MCF 10A (cell line): Measurements from ENCODE around the gene TAF3. TPM values are rescaled to one million over a fixed set of nuclear protein-coding genes. Genes with fewer than 3 reads are reported as not detected.

ENCODE experiments used
- BruUV-seq: library from RNA; stranded (reverse); fragments of 400-500 nt; replicated peaks from 2 replicates; lab custom pipeline; 2021; lab: Mats Ljungman, UMichigan
- CTCF ChIA-PET: fragments of 300-600 bp; sonication (Branson Sonifier 250); formaldehyde crosslinking; extraction: SDS; loops from one replicate; lab custom pipeline; 2021; ENCODE audit warnings: antibody characterized with exemption, inconsistent platforms; lab: Yijun Ruan, JAX
- POLR2A ChIA-PET: fragments of 300-600, 350-650 bp; sonication (Branson Sonifier 250); formaldehyde crosslinking; extraction: SDS; loops from one replicate; lab custom pipeline; 2020; ENCODE audit warnings: antibody characterized with exemption, inconsistent platforms; lab: Yijun Ruan, JAX
- DNase-seq: peaks from one replicate; pipeline ENCODE4 v3.0.0-alpha.2; 2018; ENCODE audit not compliant: unreplicated experiment
- H3K27ac Mint-ChIP-seq: one replicate; pipeline ENCODE4 v1.8.0; 2022; ENCODE audit warnings: mild to moderate bottlenecking, low read depth, mixed read lengths; ENCODE audit not compliant: unreplicated experiment
- H3K27me3 Mint-ChIP-seq: one replicate; pipeline ENCODE4 v1.8.0; 2022; ENCODE audit warnings: mixed read lengths; ENCODE audit not compliant: insufficient read depth, unreplicated experiment
- H3K36me3 Mint-ChIP-seq: one replicate; pipeline ENCODE4 v1.8.0; 2022; ENCODE audit warnings: mild to moderate bottlenecking, moderate library complexity, mixed read lengths; ENCODE audit not compliant: insufficient read depth, unreplicated experiment
- H3K4me1 Mint-ChIP-seq: one replicate; pipeline ENCODE4 v1.8.0; 2022; ENCODE audit warnings: mixed read lengths; ENCODE audit not compliant: insufficient read depth, unreplicated experiment
- H3K4me3 Mint-ChIP-seq: one replicate; pipeline ENCODE4 v1.8.0; 2022; ENCODE audit warnings: mild to moderate bottlenecking, moderate library complexity, mixed read lengths; ENCODE audit not compliant: unreplicated experiment
- H3K9me3 Mint-ChIP-seq: one replicate; pipeline ENCODE4 v1.8.0; 2022; ENCODE audit warnings: mixed read lengths; ENCODE audit not compliant: unreplicated experiment
- CTCF ChIP-seq: fragments of 200-600 bp; IDR thresholded peaks from one replicate; pipeline ENCODE4 v1.8.0; 2022; ENCODE audit warnings: antibody characterized with exemption, mild to moderate bottlenecking; ENCODE audit not compliant: unreplicated experiment
- intact Hi-C: fragments of 100-400 bp; cut with micrococcal nuclease; formaldehyde crosslinking; loops from 2 replicates; pipeline ENCODE4 v1.14.1; 2022
- total RNA-seq: library from RNA; stranded (reverse); gene quantifications from 2 replicates; pipeline ENCODE4 v1.2.3, GENCODE V29; 2022

Gene TAF3
- total RNA-seq, 1 experiment from 2014 or later = 9.9 TPM

- CTCF ChIA-PET = interaction anchor here (1.4 kb wide), 1 partner anchor 261 kb away, joined by 11 read pairs; no protein-coding TSS in a partner anchor
- intact Hi-C loops = no loop called here
- BruUV-seq = no TSS peak
Measured at GRCh38 chr10:7786430-7786829, 31.9 kb upstream of the TAF3 start.

DNA sequence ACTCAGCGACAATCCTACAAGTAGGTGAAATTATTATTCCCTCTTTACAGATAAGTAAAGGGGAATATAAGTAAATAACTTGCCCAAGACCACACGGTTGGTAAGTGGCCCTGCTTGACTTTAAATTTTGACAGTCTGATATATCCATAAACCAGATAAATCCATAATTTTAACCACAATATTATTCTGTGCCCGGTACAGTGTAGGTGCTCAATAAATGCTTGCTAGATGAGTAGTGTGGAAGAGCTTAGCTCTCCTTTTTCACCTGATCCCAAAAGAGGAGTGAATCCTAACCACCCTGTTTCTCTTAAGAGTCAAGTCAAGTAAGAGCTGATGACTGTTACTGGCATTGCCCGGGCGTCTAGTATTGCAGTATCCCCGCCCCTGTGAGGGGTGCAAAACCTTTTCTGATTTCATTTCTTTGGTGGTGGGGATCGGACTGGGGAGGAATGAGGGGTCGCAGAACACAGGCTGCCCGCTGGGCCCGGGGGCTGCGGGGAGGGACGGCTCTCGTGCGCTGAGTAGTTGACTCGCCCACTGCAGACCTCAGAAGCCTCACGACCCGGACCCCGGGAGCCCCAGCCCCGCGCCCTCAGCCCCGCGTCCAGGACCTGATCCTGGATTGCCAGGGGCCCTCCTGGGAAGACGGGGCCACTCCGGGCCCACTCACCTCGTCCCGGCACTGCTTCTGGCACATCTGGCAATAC is 31.0 kb upstream of the TAF3 start:
- peaks cover 37% of the 10 kb centered on the region for H3K4me1 Mint-ChIP-seq
- ChIA-PET CTCF (interaction anchor here (1.1 to 1.4 kb wide), 3 partner anchors 30 to 262 kb away, joined by 3 to 11 read pairs (median 7); no protein-coding TSS in a partner anchor), POLR2A (interaction anchor here (0.6 to 3.5 kb wide), 33 partner anchors 8 to 1836 kb away, joined by 3 to 129 read pairs (median 4); partner anchors contain the start of gene TAF3)
- H3K27ac Mint-ChIP-seq = no peak overlapping the region
- no peaks in the 10 kb centered on the region for H3K9me3 Mint-ChIP-seq
- intact Hi-C loops = no loop called here
- DNase-seq = peak; percentile 18
- H3K4me3 Mint-ChIP-seq = no peak overlapping the region
- BruUV-seq = TSS peak; percentile 59
- no peaks in the 10 kb centered on the region for H3K27me3 Mint-ChIP-seq
- peaks cover 30% of the 10 kb centered on the region for H3K36me3 Mint-ChIP-seq
- TF ChIP-seq CTCF = no peak

More at GRCh38 chr10:7786430-7786829, 31.9 kb upstream of the TAF3 start:
- Mint-ChIP-seq H3K27me3 (no peaks in the 10 kb centered on the region), H3K36me3 (peaks cover 23% of the 10 kb centered on the region), H3K4me1 (peaks cover 28% of the 10 kb centered on the region), H3K27ac (peak overlapping the region; percentile 6), H3K4me3 (no peak overlapping the region), H3K9me3 (no peaks in the 10 kb centered on the region)
- POLR2A ChIA-PET = interaction anchor here (0.7 kb wide), 1 partner anchor 32 kb away, joined by 3 read pairs; the partner anchor contains the start of gene TAF3
- no peak for TF ChIP-seq CTCF
- no peak for DNase-seq

DNA sequence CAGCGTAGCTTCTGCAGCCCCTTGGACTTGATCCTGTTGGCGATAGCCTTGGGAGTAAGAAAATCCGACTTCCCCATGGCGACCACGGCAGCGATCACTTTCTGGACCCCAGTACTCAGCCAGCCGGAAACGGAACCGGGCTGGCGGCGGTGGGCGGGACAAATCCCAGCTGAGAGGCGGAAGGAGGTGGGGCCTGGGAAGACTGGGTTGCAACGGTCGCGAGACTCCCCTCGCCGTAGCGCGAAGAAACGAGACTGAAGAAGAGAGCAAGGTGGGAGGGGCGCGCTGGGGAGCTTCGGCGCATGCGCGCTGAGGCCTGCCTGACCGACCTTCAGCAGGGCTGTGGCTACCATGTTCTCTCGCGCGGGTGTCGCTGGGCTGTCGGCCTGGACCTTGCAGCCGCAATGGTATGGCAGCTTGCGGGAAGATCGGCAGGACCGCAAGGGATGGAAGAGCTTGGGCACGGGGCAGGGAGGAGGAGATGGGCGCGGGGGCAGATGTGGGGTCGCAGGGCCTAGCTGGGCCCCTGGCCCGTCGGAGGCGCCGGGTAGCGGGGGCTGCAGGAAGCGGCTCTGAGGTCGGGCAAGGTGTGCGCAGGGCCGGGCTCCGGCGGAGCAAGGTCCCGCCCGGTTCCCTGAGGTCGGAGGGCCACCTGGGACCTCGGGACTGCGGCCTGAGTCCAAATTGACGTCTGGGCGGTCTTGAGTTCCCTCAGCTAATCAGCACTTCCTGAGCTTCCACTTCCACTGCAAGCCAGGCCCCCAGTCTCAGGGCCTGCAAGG is 30.3 kb upstream of the TAF3 start, which contains the start of the genes ATP5F1C and KIN:
TSS of gene ATP5F1C (plus strand) at position 321 of the 782 bp plus-strand sequence. CDS start at position 352, 31 bp downstream.
TSS of gene KIN (minus strand) at position 137 of the 782 bp plus-strand sequence. CDS start at position 77, 60 bp downstream.
- Mint-ChIP-seq H3K4me1 (peaks cover 43% of the 10 kb centered on the region), H3K9me3 (no peaks in the 10 kb centered on the region), H3K27ac (no peak within 1 kb of the TSS), H3K36me3 (peaks cover 28% of the 10 kb centered on the region), H3K27me3 (no peaks in the 10 kb centered on the region), H3K4me3 (no peak within 1 kb of the TSS)
- intact Hi-C loops = loop anchor here (1.0 kb wide), 1 partner anchor 30 kb away; the partner anchor contains the start of gene TAF3
- BruUV-seq = no TSS peak
- CTCF ChIA-PET = interaction anchor here (0.7 to 1.4 kb wide), 4 partner anchors 29 to 329 kb away, joined by 3 to 11 read pairs (median 5); no protein-coding TSS in a partner anchor
- POLR2A ChIA-PET = interaction anchor here (0.5 to 3.5 kb wide), 42 partner anchors 9 to 1837 kb away, joined by 3 to 129 read pairs (median 4); partner anchors contain the start of gene TAF3
- DNase-seq = peak; percentile 97
- no peak for TF ChIP-seq CTCF
